ENCODE data around the gene PES1. TPM values are rescaled to one million over a fixed set of nuclear protein-coding genes. Genes with fewer than 3 reads are reported as not detected.
A peak's percentile ranks its signal among the peaks of the same experiment; 100 is the strongest.

Gene PES1
- total RNA-seq, 1 donor from 2014 or later: 40.6 TPM

DNA sequence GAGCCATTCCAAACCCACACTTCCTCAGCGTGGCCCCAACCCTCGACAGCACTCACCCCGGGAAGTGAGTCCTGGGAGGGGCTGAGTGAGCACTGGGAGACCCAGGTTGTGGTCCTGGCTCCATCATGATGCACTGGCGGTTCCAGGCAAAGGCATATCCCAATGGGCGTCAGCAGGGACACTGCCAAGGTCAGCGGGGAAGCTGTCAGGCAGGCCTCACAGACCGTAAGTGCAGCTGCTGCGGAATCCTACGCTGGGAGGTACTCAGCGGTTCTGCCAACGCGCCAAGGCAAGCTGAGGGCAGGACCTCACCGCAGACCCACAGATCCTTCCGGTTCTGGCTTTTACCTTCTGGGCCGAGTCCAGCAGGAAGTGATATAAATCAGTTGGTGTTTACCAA lies 15.9 kb downstream of the PES1 start:
- H3K4me1 Mint-ChIP-seq (ENCODE audit: low read depth, unreplicated experiment): peaks cover 5% of the 10 kb centered on the region
- H3K4me3 Mint-ChIP-seq (ENCODE audit: unreplicated experiment): no peak overlapping the region
- no peak for DNase-seq
- H3K36me3 Mint-ChIP-seq (ENCODE audit: unreplicated experiment): no peaks in the 10 kb centered on the region
- H3K27me3 Mint-ChIP-seq (ENCODE audit: unreplicated experiment): peaks cover 4% of the 10 kb centered on the region
- TF ChIP-seq, protein P1, sequence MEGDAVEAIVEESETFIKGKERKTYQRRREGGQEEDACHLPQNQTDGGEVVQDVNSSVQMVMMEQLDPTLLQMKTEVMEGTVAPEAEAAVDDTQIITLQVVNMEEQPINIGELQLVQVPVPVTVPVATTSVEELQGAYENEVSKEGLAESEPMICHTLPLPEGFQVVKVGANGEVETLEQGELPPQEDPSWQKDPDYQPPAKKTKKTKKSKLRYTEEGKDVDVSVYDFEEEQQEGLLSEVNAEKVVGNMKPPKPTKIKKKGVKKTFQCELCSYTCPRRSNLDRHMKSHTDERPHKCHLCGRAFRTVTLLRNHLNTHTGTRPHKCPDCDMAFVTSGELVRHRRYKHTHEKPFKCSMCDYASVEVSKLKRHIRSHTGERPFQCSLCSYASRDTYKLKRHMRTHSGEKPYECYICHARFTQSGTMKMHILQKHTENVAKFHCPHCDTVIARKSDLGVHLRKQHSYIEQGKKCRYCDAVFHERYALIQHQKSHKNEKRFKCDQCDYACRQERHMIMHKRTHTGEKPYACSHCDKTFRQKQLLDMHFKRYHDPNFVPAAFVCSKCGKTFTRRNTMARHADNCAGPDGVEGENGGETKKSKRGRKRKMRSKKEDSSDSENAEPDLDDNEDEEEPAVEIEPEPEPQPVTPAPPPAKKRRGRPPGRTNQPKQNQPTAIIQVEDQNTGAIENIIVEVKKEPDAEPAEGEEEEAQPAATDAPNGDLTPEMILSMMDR (IDR thresholded peaks at IDR 0.05; ENCODE audit: partially characterized antibody, unreplicated experiment): no peak
- peaks cover 4% of the 10 kb centered on the region for H3K9me3 Mint-ChIP-seq (ENCODE audit: unreplicated experiment)
- no peak overlapping the region for H3K27ac Mint-ChIP-seq (ENCODE audit: unreplicated experiment)

DNA sequence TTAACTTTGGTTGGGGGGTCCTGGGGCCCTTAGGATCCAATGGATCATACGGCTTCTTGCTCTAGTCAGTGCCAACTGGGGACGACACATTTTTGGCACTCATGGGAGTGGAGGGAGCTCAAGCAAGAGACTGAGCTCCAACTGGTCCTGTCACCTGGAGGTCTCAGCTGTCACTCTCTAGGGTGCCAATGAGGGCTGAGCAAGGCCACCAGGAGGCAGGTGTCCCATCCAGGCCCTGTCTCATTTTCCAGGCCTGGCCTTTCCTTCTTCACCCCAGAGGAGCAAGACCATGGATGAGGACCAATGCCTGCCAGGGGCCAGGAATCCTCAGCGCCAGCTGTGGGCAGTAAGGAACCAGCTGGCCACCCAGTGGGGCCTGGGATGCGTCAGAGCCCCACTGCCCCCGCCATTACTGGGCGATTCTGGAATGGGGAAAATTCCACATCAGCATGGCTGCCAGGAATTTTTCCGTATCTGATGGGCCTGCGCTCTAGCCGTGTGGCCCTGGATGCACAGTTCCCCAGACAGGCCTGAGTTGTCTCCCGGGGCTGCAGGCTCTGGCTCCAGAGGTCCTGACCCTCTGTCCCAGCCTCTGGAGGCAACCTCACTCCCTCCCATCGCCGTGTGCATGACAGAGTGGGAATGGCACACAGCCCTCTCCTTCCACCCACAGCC lies 16.6 kb downstream of the PES1 start:
- Mint-ChIP-seq H3K9me3 (ENCODE audit: unreplicated experiment) (peaks cover 4% of the 10 kb centered on the region), H3K27me3 (ENCODE audit: unreplicated experiment) (peaks cover 4% of the 10 kb centered on the region), H3K4me1 (ENCODE audit: low read depth, unreplicated experiment) (peaks cover 5% of the 10 kb centered on the region), H3K4me3 (ENCODE audit: unreplicated experiment) (peak overlapping the region; percentile 85), H3K36me3 (ENCODE audit: unreplicated experiment) (no peaks in the 10 kb centered on the region), H3K27ac (ENCODE audit: unreplicated experiment) (peak overlapping the region; percentile 52)
- TF ChIP-seq, protein P1 (IDR thresholded peaks at IDR 0.05; ENCODE audit: partially characterized antibody, unreplicated experiment): no peak
- no peak for DNase-seq

DNA sequence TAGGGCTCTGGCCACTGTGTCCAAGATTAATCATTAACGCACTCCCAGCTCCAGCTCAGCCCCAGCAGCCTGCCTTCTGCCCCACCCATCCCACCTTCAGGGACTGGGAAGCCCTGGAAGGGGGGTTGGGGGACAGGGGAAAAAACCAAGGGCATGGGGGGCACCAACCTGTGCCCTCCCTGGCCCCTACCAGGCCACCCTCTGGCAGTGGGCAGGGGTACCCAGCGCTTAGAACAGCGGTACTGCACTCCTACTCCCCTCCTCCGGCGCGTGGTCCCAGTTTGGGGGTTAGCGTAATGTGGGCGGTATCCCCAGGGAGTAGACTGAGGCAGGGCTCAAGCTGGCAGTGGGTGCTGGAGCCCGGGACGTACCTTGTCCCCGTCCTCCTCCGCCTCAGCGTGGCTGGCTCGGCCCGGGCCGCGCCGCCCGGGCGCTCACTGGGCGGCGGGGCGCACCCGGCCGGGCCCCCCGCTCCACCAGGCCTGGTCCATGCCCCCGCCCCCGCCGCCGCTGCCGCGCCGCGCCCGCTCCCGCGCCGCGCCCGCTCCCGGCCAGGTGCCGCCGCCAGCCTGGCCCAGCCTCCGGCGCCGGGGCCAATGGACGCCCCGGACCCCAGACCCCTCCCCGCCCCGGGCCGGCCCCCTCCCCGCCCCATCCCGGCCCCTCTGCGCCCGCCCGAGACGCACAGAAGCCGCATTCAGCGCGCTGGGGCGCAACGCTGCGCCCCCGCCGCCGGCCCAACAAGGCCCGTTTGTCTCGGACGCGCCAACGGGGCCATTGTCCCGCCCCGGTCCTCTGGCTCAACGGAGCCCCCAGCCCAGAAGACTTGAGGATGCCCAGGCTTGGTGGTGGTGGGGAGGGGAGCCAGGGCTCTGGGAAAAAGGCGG lies 17.4 kb downstream of the PES1 start, which contains the start of gene GAL3ST1:
GAL3ST1 (minus strand) TSS at position 571 of the 887 bp plus-strand sequence. CDS start 17,273 bp downstream, outside the sequence.
- H3K36me3 Mint-ChIP-seq (ENCODE audit: unreplicated experiment): no peaks in the 10 kb centered on the region
- H3K27ac Mint-ChIP-seq (ENCODE audit: unreplicated experiment): peak within 1 kb of the TSS; percentile 52
- peak within 1 kb of the TSS; percentile 85 for H3K4me3 Mint-ChIP-seq (ENCODE audit: unreplicated experiment)
- DNase-seq: peak; percentile 34
- TF ChIP-seq, protein P1 (IDR thresholded peaks at IDR 0.05; ENCODE audit: partially characterized antibody, unreplicated experiment): no peak
- peaks cover 5% of the 10 kb centered on the region for H3K4me1 Mint-ChIP-seq (ENCODE audit: low read depth, unreplicated experiment)
- H3K27me3 Mint-ChIP-seq (ENCODE audit: unreplicated experiment): peaks cover 4% of the 10 kb centered on the region
- H3K9me3 Mint-ChIP-seq (ENCODE audit: unreplicated experiment): peaks cover 4% of the 10 kb centered on the region

DNA sequence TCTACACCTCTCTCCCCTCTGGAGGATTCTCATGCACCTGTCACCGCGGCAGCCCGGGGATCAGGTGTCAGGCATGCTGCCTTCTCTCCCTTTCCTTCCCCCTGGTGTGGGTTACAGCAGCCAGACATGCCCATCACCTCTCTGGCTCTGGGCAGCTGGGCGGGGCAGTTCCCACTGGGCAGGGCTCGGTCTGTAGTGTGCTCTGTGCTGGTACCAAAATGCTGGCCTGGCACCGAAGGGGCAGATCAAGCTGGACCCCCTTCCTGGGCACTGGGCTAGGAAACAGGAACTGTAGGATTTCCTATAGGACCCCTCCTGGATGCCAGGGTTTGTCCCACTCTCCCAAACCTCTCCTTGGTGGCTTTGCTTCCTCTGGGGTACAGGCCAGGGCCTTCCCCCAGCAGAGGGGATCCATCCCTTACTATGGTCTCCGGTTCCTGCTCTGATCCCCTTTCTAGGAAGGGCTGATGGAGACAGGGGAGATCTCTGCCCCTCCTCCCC lies 18.1 kb downstream of the PES1 start:
- Mint-ChIP-seq H3K4me1 (ENCODE audit: low read depth, unreplicated experiment) (peaks cover 5% of the 10 kb centered on the region), H3K4me3 (ENCODE audit: unreplicated experiment) (peak overlapping the region; percentile 52), H3K27me3 (ENCODE audit: unreplicated experiment) (peaks cover 7% of the 10 kb centered on the region), H3K27ac (ENCODE audit: unreplicated experiment) (no peak overlapping the region), H3K36me3 (ENCODE audit: unreplicated experiment) (no peaks in the 10 kb centered on the region), H3K9me3 (ENCODE audit: unreplicated experiment) (peaks cover 4% of the 10 kb centered on the region)
- DNase-seq: no peak
- TF ChIP-seq, protein P1 (IDR thresholded peaks at IDR 0.05; ENCODE audit: partially characterized antibody, unreplicated experiment): no peak

Data from glutamatergic neuron (in vitro differentiated cells).